Endothelial cell of umbilical vein (primary cell): ENCODE results near the gene APOF. TPM values are rescaled to one million over a fixed set of nuclear protein-coding genes. Genes with fewer than 3 reads are reported as not detected.

Experiments
- BruUV-seq: library from RNA; stranded (reverse); fragments of 400-500 nt; replicated peaks from 2 replicates; lab custom pipeline; 2021; lab: Mats Ljungman, UMichigan
- CTCF ChIA-PET: fragments of 300-600, 350-600 bp; sonication (Branson Sonifier 250); formaldehyde crosslinking; loops from one replicate; lab custom pipeline; 2021; ENCODE audit warnings: antibody characterized with exemption, inconsistent platforms; lab: Charles Lee
- POLR2A ChIA-PET: fragments of 300-600, 350-600 bp; sonication (Branson Sonifier 250); formaldehyde crosslinking; loops from one replicate; lab custom pipeline; 2021; ENCODE audit warnings: antibody characterized with exemption, inconsistent platforms; lab: Charles Lee
- DNase-seq: peaks from one replicate; pipeline ENCODE4 v3.0.0-alpha.2; 2011; ENCODE audit warnings: low read depth, low spot score
- FAIRE-seq: peaks from 2 replicates; lab custom pipeline; 2011; peaks lifted over from hg19 to GRCh38; lab: Jason Lieb, UNC
- H2AFZ ChIP-seq: 2 replicates; pipeline ENCODE4 v1.6.0; 2012; ENCODE audit warnings: low read depth, low read length, control low read depth, inconsistent platforms
- H3K27ac ChIP-seq: 2 replicates; pipeline ENCODE4 v1.5.1; 2011; ENCODE audit warnings: low read depth, mild to moderate bottlenecking, control low read depth, low read length, moderate library complexity; ENCODE audit not compliant: insufficient read depth
- H3K27me3 ChIP-seq, 2 experiments: 2 replicates each; pipeline versions ENCODE4 v1.6.0 to v1.6.1; 2011; ENCODE audit warnings: low read length in 2 of 2, mixed read lengths in 1 of 2; ENCODE audit not compliant: control insufficient read depth in 2 of 2, insufficient read depth in 2 of 2
- H3K36me3 ChIP-seq, 2 experiments: 2 replicates in 1 of 2; 3 replicates in 1 of 2; pipeline ENCODE4 v1.5.1; 2011; ENCODE audit warnings: low read length in 2 of 2, mild to moderate bottlenecking in 1 of 2, moderate library complexity in 1 of 2; ENCODE audit not compliant: control insufficient read depth in 2 of 2, insufficient read depth in 2 of 2; ENCODE audit errors: extremely low read depth in 1 of 2
- H3K4me1 ChIP-seq: 3 replicates; pipeline ENCODE4 v1.5.1; 2011; ENCODE audit warnings: mild to moderate bottlenecking, low read length; ENCODE audit not compliant: control insufficient read depth, insufficient read depth; ENCODE audit errors: extremely low read depth
- H3K4me2 ChIP-seq: 2 replicates; pipeline ENCODE4 v1.6.1; 2011; ENCODE audit warnings: low read length, control low read depth, mixed read lengths; ENCODE audit not compliant: insufficient read depth
- H3K4me3 ChIP-seq, 3 experiments: fragments of 200-600 bp in 1 of 3; sonication (generic), shearing (Covaris generic) in 1 of 3; replicated peaks in 1 of 3; 2 replicates each; pipeline ENCODE4 v1.5.1; 2011 to 2016; ENCODE audit warnings: control low read depth in 3 of 3, low read length in 3 of 3, mild to moderate bottlenecking in 2 of 3, inconsistent platforms in 1 of 3, low read depth in 1 of 3, moderate library complexity in 1 of 3; ENCODE audit not compliant: insufficient read depth in 1 of 3
- H3K79me2 ChIP-seq: 2 replicates; pipeline ENCODE4 v1.6.0; 2012; ENCODE audit warnings: low read length, inconsistent platforms; ENCODE audit not compliant: control insufficient read depth, insufficient read depth
- H3K9ac ChIP-seq: replicated peaks from 2 replicates; pipeline ENCODE3; 2011; ENCODE audit warnings: low read length, control low read depth; ENCODE audit not compliant: insufficient read depth; ENCODE audit errors: extremely low read depth
- H3K9me1 ChIP-seq: replicated peaks from 3 replicates; pipeline ENCODE4 v1.6.0; 2011; ENCODE audit warnings: mild to moderate bottlenecking, low read length; ENCODE audit not compliant: control insufficient read depth, insufficient read depth; ENCODE audit errors: extremely low read depth
- H3K9me3 ChIP-seq: replicated peaks from 2 replicates; pipeline ENCODE4 v1.5.1; 2012; ENCODE audit warnings: low read length, inconsistent platforms; ENCODE audit not compliant: control insufficient read depth, insufficient read depth
- H4K20me1 ChIP-seq: replicated peaks from 2 replicates; pipeline ENCODE3; 2011; ENCODE audit warnings: mild to moderate bottlenecking, low read length; ENCODE audit not compliant: control insufficient read depth, insufficient read depth; ENCODE audit errors: extremely low read depth
- EZH2 ChIP-seq: IDR thresholded peaks from 2 replicates; pipeline ENCODE4 v1.6.1; 2012; ENCODE audit warnings: borderline replicate concordance, low read depth, mild to moderate bottlenecking, moderate library complexity, low read length, inconsistent platforms; ENCODE audit not compliant: severe bottlenecking
- FOS ChIP-seq: IDR thresholded peaks from 2 replicates; pipeline ENCODE4 v1.6.1; 2011; ENCODE audit warnings: mild to moderate bottlenecking, low read length, moderate library complexity, borderline replicate concordance; ENCODE audit not compliant: insufficient read depth
- GATA2 ChIP-seq: IDR thresholded peaks from 2 replicates; pipeline ENCODE4 v1.7.0; 2011; ENCODE audit warnings: low read depth, mild to moderate bottlenecking, moderate library complexity, mixed read lengths, low read length; ENCODE audit not compliant: insufficient read length, insufficient read depth
- JUN ChIP-seq: IDR thresholded peaks from 2 replicates; pipeline ENCODE4 v1.6.1; 2011; ENCODE audit warnings: borderline replicate concordance, low read depth; ENCODE audit not compliant: insufficient read length, insufficient read depth
- MYC ChIP-seq: IDR thresholded peaks from one replicate; pipeline ENCODE4 v1.6.1; 2011; ENCODE audit warnings: mild to moderate bottlenecking, low read depth, low read length
- POLR2A ChIP-seq: IDR thresholded peaks from 2 replicates; pipeline ENCODE4 v1.6.1; 2012; ENCODE audit warnings: low read depth, mild to moderate bottlenecking, control low read depth, low read length
- POLR2AphosphoS5 ChIP-seq: IDR thresholded peaks from 2 replicates; pipeline ENCODE4 v1.6.1; 2012; ENCODE audit warnings: low read depth, mild to moderate bottlenecking, control low read depth, low read length, moderate library complexity; ENCODE audit not compliant: insufficient read depth
- dilution Hi-C: fragments of 300-500 bp; cut with MboI; formaldehyde crosslinking; loops from one replicate; pipeline ENCODE4 v1.15.0; 2019; ENCODE audit warnings: low sequenced_read_pairs; ENCODE audit not compliant: extremely low pct_ligation_motif_present
- intact Hi-C: fragments of 100-400 bp; cut with micrococcal nuclease; formaldehyde crosslinking; loops from one replicate; pipeline ENCODE4 v1.10.0; 2022
- polyA plus RNA-seq, 4 experiments: library from polyadenylated mRNA; depleted of rRNA in 3 of 4; stranded (reverse) in 3 of 4; unstranded in 1 of 4; fragments of >200 nt; gene quantifications; 2 replicates each; pipeline versions ENCODE4 v1.2.1 to v1.2.3, GENCODE V29; 2011 to 2012; ENCODE audit warnings: missing spikeins in 1 of 4
- total RNA-seq: library from RNA; stranded (reverse); gene quantifications from 2 replicates; pipeline ENCODE4 v1.2.3, GENCODE V29; 2021
- TF ChIP-seq, protein P1 (sequence below), 2 donors: IDR thresholded peaks; 1 replicate in 1 of 2; 2 replicates in 1 of 2; pipeline ENCODE4 v1.5.1; 2011; ENCODE audit warnings: low read length in 2 of 2, mild to moderate bottlenecking in 2 of 2, moderate library complexity in 2 of 2, control low read depth in 1 of 2, inconsistent platforms in 1 of 2, low read depth in 1 of 2; ENCODE audit not compliant: insufficient read depth in 1 of 2; ENCODE audit errors: extremely low read depth in 1 of 2
- TF ChIP-seq, protein P2 (sequence below): IDR thresholded peaks from 2 replicates; pipeline ENCODE4 v1.6.1; 2011; ENCODE audit not compliant: insufficient read depth, insufficient read length

The APOF gene
- total and polyA plus RNA-seq, 2 donors (not counting 3 experiments of a cell fraction or from before 2014, with no cell fraction given) = not detected

DNA sequence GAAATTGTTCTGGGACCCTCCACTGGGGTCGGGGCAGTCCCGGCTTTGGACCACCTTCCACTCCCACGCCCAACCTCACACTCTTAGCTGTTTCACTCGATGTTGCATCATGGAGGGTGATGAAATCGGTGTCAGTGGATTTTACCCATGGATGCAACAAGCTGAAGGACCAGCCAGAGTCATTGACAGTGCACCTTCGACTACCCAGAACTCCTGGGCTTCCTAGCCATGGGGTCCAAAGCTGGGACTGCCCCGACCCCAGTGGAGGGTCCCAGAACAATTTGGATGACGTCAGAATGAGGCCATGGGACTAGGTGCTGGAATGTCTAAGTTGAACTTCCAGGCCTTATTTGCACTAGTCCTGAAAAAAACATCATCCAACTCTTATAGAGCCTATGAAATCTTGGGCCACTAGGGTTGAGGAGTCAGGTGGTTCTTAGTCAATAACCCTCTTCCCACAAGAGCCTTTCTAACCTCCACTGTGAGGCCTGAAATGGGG lies 24.9 kb downstream of the APOF start:
- no peak overlapping the region for H2AFZ ChIP-seq
- DNase-seq (no peak), FAIRE-seq (no peak)
- no peaks in the 10 kb centered on the region for H3K79me2 ChIP-seq
- peaks cover 14% of the 10 kb centered on the region for H3K4me1 ChIP-seq
- TF ChIP-seq POLR2AphosphoS5 (no peak), JUN (no peak), POLR2A (no peak), MYC (no peak), GATA2 (no peak), FOS (no peak), EZH2 (no peak)
- TF ChIP-seq, protein P1, sequence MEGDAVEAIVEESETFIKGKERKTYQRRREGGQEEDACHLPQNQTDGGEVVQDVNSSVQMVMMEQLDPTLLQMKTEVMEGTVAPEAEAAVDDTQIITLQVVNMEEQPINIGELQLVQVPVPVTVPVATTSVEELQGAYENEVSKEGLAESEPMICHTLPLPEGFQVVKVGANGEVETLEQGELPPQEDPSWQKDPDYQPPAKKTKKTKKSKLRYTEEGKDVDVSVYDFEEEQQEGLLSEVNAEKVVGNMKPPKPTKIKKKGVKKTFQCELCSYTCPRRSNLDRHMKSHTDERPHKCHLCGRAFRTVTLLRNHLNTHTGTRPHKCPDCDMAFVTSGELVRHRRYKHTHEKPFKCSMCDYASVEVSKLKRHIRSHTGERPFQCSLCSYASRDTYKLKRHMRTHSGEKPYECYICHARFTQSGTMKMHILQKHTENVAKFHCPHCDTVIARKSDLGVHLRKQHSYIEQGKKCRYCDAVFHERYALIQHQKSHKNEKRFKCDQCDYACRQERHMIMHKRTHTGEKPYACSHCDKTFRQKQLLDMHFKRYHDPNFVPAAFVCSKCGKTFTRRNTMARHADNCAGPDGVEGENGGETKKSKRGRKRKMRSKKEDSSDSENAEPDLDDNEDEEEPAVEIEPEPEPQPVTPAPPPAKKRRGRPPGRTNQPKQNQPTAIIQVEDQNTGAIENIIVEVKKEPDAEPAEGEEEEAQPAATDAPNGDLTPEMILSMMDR (IDR thresholded peaks at IDR 0.05; ENCODE audit: extremely low read depth in 1 of 2, insufficient read depth in 1 of 2, low read depth in 1 of 2, low read length in 2 of 2) = no peak
- TF ChIP-seq, protein P2, sequence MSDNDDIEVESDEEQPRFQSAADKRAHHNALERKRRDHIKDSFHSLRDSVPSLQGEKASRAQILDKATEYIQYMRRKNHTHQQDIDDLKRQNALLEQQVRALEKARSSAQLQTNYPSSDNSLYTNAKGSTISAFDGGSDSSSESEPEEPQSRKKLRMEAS = no peak
- H3K4me2 ChIP-seq = no peak overlapping the region
- ChIA-PET CTCF (interaction anchor here (0.9 to 1.3 kb wide), 3 partner anchors 11 to 126 kb away, joined by 3 read pairs; no protein-coding TSS in a partner anchor), POLR2A (no interaction called here)
- H3K27me3 ChIP-seq = no peaks in the 10 kb centered on the region
- dilution Hi-C loops = no loop called here
- peaks cover 0 to 6% of the 10 kb centered on the region in 2 experiments for H3K36me3 ChIP-seq
- H3K27ac ChIP-seq = no peak overlapping the region
- intact Hi-C loops = no loop called here
- H4K20me1 ChIP-seq = no peaks in the 10 kb centered on the region
- H3K9me3 ChIP-seq = no peaks in the 10 kb centered on the region
- H3K4me3 ChIP-seq = no peak overlapping the region
- BruUV-seq = no TSS peak
- H3K9ac ChIP-seq = no peak overlapping the region
- H3K9me1 ChIP-seq = no peaks in the 10 kb centered on the region
